ENCODE measurements around the gene YBX1.

Gene YBX1

GRCh38 chr1:42657981-42658876, 24.0 kb upstream of the YBX1 start, which contains the start of gene PPIH:
PPIH (plus strand) TSS chr1:42658423; CDS start chr1:42658447, 24 bp downstream.
- Histone ChIP-seq H3K79me2 (ENCODE audit: insufficient read depth, low read depth) (peaks cover 41% of the 10 kb centered on the region; the same call in 1 of the 2 replicates), H3K27me3 (ENCODE audit: insufficient read depth, low read depth) (no peaks in the 10 kb centered on the region), H3K4me1 (ENCODE audit: low read depth, poor library complexity, severe bottlenecking) (peaks cover 44% of the 10 kb centered on the region), H4K20me1 (ENCODE audit: insufficient read depth) (no peaks in the 10 kb centered on the region), H3K4me3 (IDR thresholded peaks at IDR 0.05; ENCODE audit: insufficient read depth, low read depth, low read length) (peak within 1 kb of the TSS; percentile 72), H2AFZ (ENCODE audit: low read depth) (peak within 1 kb of the TSS; percentile 95), H3K27ac (peak within 1 kb of the TSS; percentile 72), H3K36me3 (ENCODE audit: insufficient read depth) (peaks cover 5% of the 10 kb centered on the region; the same call in 1 of the 2 replicates), H3K4me2 (peak within 1 kb of the TSS; percentile 81), H3K9ac (peak within 1 kb of the TSS; percentile 83)
- TF ChIP-seq CTCF (conservative IDR thresholded peaks at IDR 0.05; ENCODE audit: low read depth, low read length): no peak

DNA sequence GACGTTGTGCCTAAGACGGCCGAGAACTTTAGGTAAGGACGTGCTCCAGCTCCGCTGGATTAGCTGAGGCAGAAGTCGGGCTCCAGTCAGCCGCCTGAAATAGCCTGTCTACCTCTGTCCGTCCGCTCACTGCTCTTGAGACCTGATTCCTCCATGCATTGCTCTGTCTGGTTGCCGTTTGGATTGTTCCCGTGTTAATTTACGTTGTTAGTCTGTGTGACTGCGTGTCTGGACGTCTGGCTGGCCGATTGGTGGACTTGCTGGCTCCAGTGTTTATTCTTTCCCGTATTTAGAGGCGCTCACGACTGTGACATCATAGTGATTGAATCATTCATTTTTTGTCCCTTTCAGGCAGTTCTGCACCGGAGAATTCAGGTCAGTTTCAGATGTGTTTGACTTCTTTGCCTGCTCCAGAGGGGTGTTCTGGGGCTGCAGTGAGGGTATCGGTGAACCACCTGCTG, 23.3 kb upstream of the YBX1 start:
- Histone ChIP-seq H3K9ac (peak overlapping the region; percentile 83), H3K4me1 (ENCODE audit: low read depth, poor library complexity, severe bottlenecking) (peaks cover 44% of the 10 kb centered on the region), H3K27me3 (ENCODE audit: insufficient read depth, low read depth) (no peaks in the 10 kb centered on the region), H4K20me1 (ENCODE audit: insufficient read depth) (no peaks in the 10 kb centered on the region), H3K79me2 (ENCODE audit: insufficient read depth, low read depth) (peaks cover 41% of the 10 kb centered on the region; the same call in 1 of the 2 replicates), H2AFZ (ENCODE audit: low read depth) (peak overlapping the region; percentile 95; the same call in 1 of the 2 replicates), H3K4me3 (IDR thresholded peaks at IDR 0.05; ENCODE audit: insufficient read depth, low read depth, low read length) (peak overlapping the region; percentile 72), H3K27ac (peak overlapping the region; percentile 72), H3K4me2 (peak overlapping the region; percentile 81), H3K36me3 (ENCODE audit: insufficient read depth) (peaks cover 8% of the 10 kb centered on the region; the same call in 1 of the 2 replicates)
- TF ChIP-seq CTCF (conservative IDR thresholded peaks at IDR 0.05; ENCODE audit: low read depth, low read length): no peak

- peaks cover 41% of the 10 kb centered on the region; the same call in 1 of the 2 replicates for H3K79me2 ChIP-seq (ENCODE audit: insufficient read depth, low read depth)
Observed at GRCh38 chr1:42660907-42661500, 21.2 kb upstream of the YBX1 start.

More at GRCh38 chr1:42660907-42661500, 21.2 kb upstream of the YBX1 start:
- Histone ChIP-seq H3K4me3 (IDR thresholded peaks at IDR 0.05; ENCODE audit: insufficient read depth, low read depth, low read length) (no peak overlapping the region), H3K36me3 (ENCODE audit: insufficient read depth) (peaks cover 8% of the 10 kb centered on the region; the same call in 1 of the 2 replicates), H3K4me2 (peak overlapping the region; percentile 57), H3K9ac (no peak overlapping the region), H3K4me1 (ENCODE audit: low read depth, poor library complexity, severe bottlenecking) (peaks cover 44% of the 10 kb centered on the region), H3K27me3 (ENCODE audit: insufficient read depth, low read depth) (no peaks in the 10 kb centered on the region), H3K27ac (peak overlapping the region; percentile 1; the same call in 1 of the 2 replicates), H4K20me1 (ENCODE audit: insufficient read depth) (no peaks in the 10 kb centered on the region), H2AFZ (ENCODE audit: low read depth) (no peak overlapping the region)
- TF ChIP-seq CTCF (conservative IDR thresholded peaks at IDR 0.05; ENCODE audit: low read depth, low read length): no peak

Measured in KMS-11 (cell line).